ENCODE measurements around the gene OSBPL8.

Gene OSBPL8

DNA sequence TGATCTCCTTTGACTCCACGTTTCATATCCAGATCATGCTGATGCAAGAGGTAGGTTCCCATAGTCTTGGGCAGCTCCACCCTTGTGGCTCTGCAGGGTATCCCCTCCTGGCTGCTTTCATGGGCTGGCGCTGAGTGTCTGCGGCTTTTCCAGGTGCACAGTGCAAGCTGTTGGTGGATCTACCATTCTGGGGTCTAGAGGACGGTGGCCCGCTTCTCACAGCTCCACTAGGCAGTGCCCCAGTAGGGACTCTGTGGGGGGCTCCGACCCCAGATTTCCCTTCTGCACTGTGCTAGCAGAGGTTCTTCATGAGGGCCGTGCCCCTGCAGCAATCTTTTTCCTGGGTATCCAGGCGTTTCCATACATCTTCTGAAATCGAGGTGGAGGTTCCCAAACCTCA lies 199.3 kb downstream of the OSBPL8 start:
- no peak overlapping the region for H3K4me3 ChIP-seq (ENCODE audit: low read depth, low read length)
- DNase-seq (ENCODE audit: low read depth), result no peak
- TF ChIP-seq, protein P1, sequence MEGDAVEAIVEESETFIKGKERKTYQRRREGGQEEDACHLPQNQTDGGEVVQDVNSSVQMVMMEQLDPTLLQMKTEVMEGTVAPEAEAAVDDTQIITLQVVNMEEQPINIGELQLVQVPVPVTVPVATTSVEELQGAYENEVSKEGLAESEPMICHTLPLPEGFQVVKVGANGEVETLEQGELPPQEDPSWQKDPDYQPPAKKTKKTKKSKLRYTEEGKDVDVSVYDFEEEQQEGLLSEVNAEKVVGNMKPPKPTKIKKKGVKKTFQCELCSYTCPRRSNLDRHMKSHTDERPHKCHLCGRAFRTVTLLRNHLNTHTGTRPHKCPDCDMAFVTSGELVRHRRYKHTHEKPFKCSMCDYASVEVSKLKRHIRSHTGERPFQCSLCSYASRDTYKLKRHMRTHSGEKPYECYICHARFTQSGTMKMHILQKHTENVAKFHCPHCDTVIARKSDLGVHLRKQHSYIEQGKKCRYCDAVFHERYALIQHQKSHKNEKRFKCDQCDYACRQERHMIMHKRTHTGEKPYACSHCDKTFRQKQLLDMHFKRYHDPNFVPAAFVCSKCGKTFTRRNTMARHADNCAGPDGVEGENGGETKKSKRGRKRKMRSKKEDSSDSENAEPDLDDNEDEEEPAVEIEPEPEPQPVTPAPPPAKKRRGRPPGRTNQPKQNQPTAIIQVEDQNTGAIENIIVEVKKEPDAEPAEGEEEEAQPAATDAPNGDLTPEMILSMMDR (IDR thresholded peaks at IDR 0.05; ENCODE audit: low read depth, low read length, missing control alignments), result no peak

DNA sequence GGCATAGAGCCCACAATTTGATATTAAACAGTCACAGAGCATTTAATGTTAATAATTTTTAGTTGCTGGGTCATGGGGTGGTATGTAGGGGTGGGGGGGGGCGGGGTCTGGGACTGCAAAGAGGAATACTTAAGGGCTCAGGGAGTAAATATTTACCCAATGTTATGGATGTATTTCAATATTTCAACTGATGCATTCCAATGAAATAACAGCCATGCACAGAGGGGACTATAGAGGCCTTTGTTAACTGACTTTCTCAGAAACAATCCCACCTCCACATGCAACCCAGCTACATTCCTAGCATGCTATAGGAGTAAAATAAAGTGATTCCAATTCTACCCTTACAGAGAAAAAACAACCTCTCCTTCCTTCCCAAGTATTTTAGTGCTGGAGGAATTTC lies 203.5 kb downstream of the OSBPL8 start:
- TF ChIP-seq, protein P1 (IDR thresholded peaks at IDR 0.05; ENCODE audit: low read depth, low read length, missing control alignments), result no peak
- H3K4me3 ChIP-seq (ENCODE audit: low read depth, low read length), result no peak overlapping the region
- DNase-seq (ENCODE audit: low read depth), result no peak

- TF ChIP-seq, protein P1 (IDR thresholded peaks at IDR 0.05; ENCODE audit: low read depth, low read length, missing control alignments), result peak; percentile 36
- peak; percentile 88 for DNase-seq (ENCODE audit: low read depth)
- H3K4me3 ChIP-seq (ENCODE audit: low read depth, low read length), result peak within 1 kb of the TSS; percentile 73
Observed at GRCh38 chr12:76348079-76348901, 211.3 kb downstream of the OSBPL8 start, which contains the start of gene BBS10. Gene BBS10 (minus strand): TSS chr12:76348415. CDS start chr12:76348358, 57 bp downstream.

DNA sequence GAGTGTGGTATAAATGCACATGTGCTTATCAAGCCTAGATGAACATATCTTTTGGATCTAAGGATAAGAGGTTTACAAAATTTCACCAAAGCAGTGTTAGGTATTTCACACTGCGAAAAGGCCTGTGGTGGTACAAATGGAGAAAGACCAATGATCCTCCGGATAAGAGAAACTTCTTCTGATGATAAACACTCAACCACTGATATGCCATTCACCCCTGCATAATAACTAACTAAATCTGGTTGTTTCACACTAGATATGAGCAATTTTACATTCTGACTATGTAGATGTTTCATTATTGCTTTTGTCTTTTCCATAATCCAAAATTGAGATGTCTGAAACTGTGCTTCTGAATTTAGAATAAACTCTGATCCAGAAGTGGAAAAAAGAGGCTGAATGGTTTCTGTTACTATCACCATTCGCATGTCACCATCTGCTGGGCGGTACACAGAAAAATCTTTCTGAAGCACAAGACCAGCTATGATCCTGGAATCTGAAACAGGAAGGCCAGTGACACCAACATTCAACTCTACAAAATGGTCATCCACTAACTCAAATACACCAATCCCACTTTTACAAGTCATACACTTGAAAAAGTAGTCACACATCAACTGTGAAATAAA lies 212.7 kb downstream of the OSBPL8 start:
- TF ChIP-seq, protein P1 (IDR thresholded peaks at IDR 0.05; ENCODE audit: low read depth, low read length, missing control alignments), result peak; percentile 42

GRCh38 chr12:76346236-76346635 lies 213.3 kb downstream of the OSBPL8 start:
- H3K4me3 ChIP-seq (ENCODE audit: low read depth, low read length), result no peak overlapping the region

More for the DNA sequence above, 212.7 kb downstream of the OSBPL8 start:
- peak overlapping the region; percentile 73 for H3K4me3 ChIP-seq (ENCODE audit: low read depth, low read length)
- DNase-seq (ENCODE audit: low read depth), result peak; percentile 37

GRCh38 chr12:76345569-76345968 lies 214.0 kb downstream of the OSBPL8 start:
- no peak overlapping the region for H3K4me3 ChIP-seq (ENCODE audit: low read depth, low read length)
- TF ChIP-seq, protein P1 (IDR thresholded peaks at IDR 0.05; ENCODE audit: low read depth, low read length, missing control alignments), result no peak
- DNase-seq (ENCODE audit: low read depth), result no peak

More at GRCh38 chr12:76346236-76346635, 213.3 kb downstream of the OSBPL8 start:
- DNase-seq (ENCODE audit: low read depth), result no peak
- TF ChIP-seq, protein P1 (IDR thresholded peaks at IDR 0.05; ENCODE audit: low read depth, low read length, missing control alignments), result no peak

Data from GM12864 (cell line).